Thoracic aorta (tissue), 2 donors: ENCODE results near the gene ATF6. TPM values are rescaled to one million over a fixed set of nuclear protein-coding genes. Genes with fewer than 3 reads are reported as not detected.
"Not testable (repeated sequence)": the region's sequence is repeated elsewhere in the genome, so short reads cannot be mapped to it uniquely, and the experiment has no call there.

Source experiments
- ATAC-seq: fragments of 150-250 bp; one replicate; pipeline ENCODE4 v1.8.0; 2017; ENCODE audit warnings: low read depth; ENCODE audit not compliant: insufficient number of reproducible peaks, low FRiP score
- DNase-seq: peaks from one replicate; pipeline ENCODE4 v3.0.0-alpha.2; 2020; ENCODE audit warnings: low spot score
- H3K27ac ChIP-seq, 2 donors: fragments of 200-600 bp; sonication (generic); 1 replicate in 1 of 2; 2 replicates in 1 of 2; pipeline ENCODE4 v1.5.1; 2016; ENCODE audit warnings: mild to moderate bottlenecking in 2 of 2, moderate library complexity in 2 of 2
- H3K27me3 ChIP-seq: fragments of 200-600 bp; sonication (generic); replicated peaks from 2 replicates; pipeline ENCODE4 v1.6.0; 2016; ENCODE audit warnings: mild to moderate bottlenecking; ENCODE audit not compliant: insufficient read depth
- H3K36me3 ChIP-seq: fragments of 200-600 bp; sonication (generic); one replicate; pipeline ENCODE4 v1.5.1; 2016
- H3K4me1 ChIP-seq, 2 donors: fragments of 200-600 bp; sonication (generic); 1 replicate in 1 of 2; 2 replicates in 1 of 2; pipeline versions ENCODE4 v1.5.1 to v1.6.0; 2016; ENCODE audit warnings: low read depth in 2 of 2, mild to moderate bottlenecking in 1 of 2; ENCODE audit not compliant: control insufficient read depth in 1 of 2
- H3K4me3 ChIP-seq: fragments of 200-600 bp; sonication (generic); 2 replicates; pipeline ENCODE4 v1.5.1; 2016; ENCODE audit warnings: mild to moderate bottlenecking
- H3K9me3 ChIP-seq: fragments of 200-600 bp; sonication (generic); 2 replicates; pipeline ENCODE4 v1.5.1; 2016
- total RNA-seq, 2 donors: library from RNA; depleted of rRNA; stranded (reverse); fragments of >200 nt; gene quantifications; one replicate each; pipeline versions ENCODE4 v1.1.0 to v1.2.3, GENCODE V29; 2016
- TF ChIP-seq, protein P1 (sequence below): fragments of 200-600 bp; sonication (generic); IDR thresholded peaks from one replicate; pipeline ENCODE4 v1.5.1; 2019; ENCODE audit warnings: antibody characterized with exemption

Gene ATF6
- total RNA-seq, 2 donors from 2014 or later = 26.9 to 37.6 TPM

GRCh38 chr1:161768986-161769672, 3.0 kb downstream of the ATF6 start:
- DNase-seq (no peak), ATAC-seq (no peak)
- Histone ChIP-seq H3K4me1 (peaks cover 25 to 27% of the 10 kb centered on the region in 2 donors), H3K27ac (no peak overlapping the region), H3K9me3 (no peaks in the 10 kb centered on the region), H3K36me3 (no peaks in the 10 kb centered on the region), H3K27me3 (no peaks in the 10 kb centered on the region), H3K4me3 (no peak overlapping the region)
- TF ChIP-seq, protein P1, sequence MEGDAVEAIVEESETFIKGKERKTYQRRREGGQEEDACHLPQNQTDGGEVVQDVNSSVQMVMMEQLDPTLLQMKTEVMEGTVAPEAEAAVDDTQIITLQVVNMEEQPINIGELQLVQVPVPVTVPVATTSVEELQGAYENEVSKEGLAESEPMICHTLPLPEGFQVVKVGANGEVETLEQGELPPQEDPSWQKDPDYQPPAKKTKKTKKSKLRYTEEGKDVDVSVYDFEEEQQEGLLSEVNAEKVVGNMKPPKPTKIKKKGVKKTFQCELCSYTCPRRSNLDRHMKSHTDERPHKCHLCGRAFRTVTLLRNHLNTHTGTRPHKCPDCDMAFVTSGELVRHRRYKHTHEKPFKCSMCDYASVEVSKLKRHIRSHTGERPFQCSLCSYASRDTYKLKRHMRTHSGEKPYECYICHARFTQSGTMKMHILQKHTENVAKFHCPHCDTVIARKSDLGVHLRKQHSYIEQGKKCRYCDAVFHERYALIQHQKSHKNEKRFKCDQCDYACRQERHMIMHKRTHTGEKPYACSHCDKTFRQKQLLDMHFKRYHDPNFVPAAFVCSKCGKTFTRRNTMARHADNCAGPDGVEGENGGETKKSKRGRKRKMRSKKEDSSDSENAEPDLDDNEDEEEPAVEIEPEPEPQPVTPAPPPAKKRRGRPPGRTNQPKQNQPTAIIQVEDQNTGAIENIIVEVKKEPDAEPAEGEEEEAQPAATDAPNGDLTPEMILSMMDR = no peak

- H3K27ac ChIP-seq, H3K27me3 ChIP-seq, H3K36me3 ChIP-seq, H3K9me3 ChIP-seq, ATAC-seq, H3K4me3 ChIP-seq, DNase-seq: not testable (repeated sequence)
- H3K4me1 ChIP-seq = peaks cover 25 to 27% of the 10 kb centered on the region in 2 donors
Measured at GRCh38 chr1:161769673-161770045, 3.5 kb downstream of the ATF6 start.

GRCh38 chr1:161770250-161770649, 4.1 kb downstream of the ATF6 start:
- no peak for DNase-seq
- no peaks in the 10 kb centered on the region for H3K9me3 ChIP-seq
- H3K4me3 ChIP-seq = no peak overlapping the region
- H3K27ac ChIP-seq = no peak overlapping the region
- peaks cover 25 to 27% of the 10 kb centered on the region in 2 donors for H3K4me1 ChIP-seq
- no peak for ATAC-seq
- H3K27me3 ChIP-seq = no peaks in the 10 kb centered on the region
- no peaks in the 10 kb centered on the region for H3K36me3 ChIP-seq
- TF ChIP-seq, protein P1 = no peak

- H3K9me3 ChIP-seq = no peaks in the 10 kb centered on the region
- no peaks in the 10 kb centered on the region for H3K36me3 ChIP-seq
- H3K4me3 ChIP-seq = no peak overlapping the region
- H3K27ac ChIP-seq = no peak overlapping the region
- TF ChIP-seq, protein P1 = no peak
- DNase-seq (no peak), ATAC-seq (no peak)
- peaks cover 27 to 28% of the 10 kb centered on the region in 2 donors for H3K4me1 ChIP-seq
- no peaks in the 10 kb centered on the region for H3K27me3 ChIP-seq
Measured at GRCh38 chr1:161771161-161771560, 5.0 kb downstream of the ATF6 start.

- ATAC-seq (no peak), DNase-seq (no peak)
- no peaks in the 10 kb centered on the region for H3K27me3 ChIP-seq
- TF ChIP-seq, protein P1 = no peak
- peaks cover 23 to 26% of the 10 kb centered on the region in 2 donors for H3K4me1 ChIP-seq
- H3K4me3 ChIP-seq = no peak overlapping the region
- no peaks in the 10 kb centered on the region for H3K36me3 ChIP-seq
- H3K27ac ChIP-seq = peak overlapping the region in 1 of 2 donors; percentile 13
- no peaks in the 10 kb centered on the region for H3K9me3 ChIP-seq
Measured at GRCh38 chr1:161771973-161772372, 5.9 kb downstream of the ATF6 start.

DNA sequence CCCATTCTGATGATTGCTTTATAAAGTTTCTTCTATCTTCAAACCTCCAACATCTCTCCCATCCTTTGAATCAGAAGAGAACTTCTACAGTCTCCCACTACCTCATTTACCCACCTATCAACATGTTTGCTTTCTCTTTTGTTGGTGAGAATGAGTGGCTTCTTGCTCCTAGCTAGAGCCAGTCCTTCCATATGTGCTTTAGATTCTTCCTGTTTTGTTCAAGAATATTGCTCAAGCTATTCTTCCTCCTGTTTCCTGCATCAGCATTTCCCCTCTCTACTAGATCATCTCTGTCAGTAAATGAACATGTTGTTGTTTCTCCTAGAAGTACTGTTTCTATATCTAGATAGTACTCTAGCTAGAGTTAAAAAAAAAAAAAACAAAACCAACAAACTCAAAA, 6.3 kb downstream of the ATF6 start:
- Histone ChIP-seq H3K27ac (peak overlapping the region in 1 of 2 donors; percentile 13), H3K9me3 (no peaks in the 10 kb centered on the region), H3K36me3 (no peaks in the 10 kb centered on the region), H3K4me1 (peaks cover 19 to 22% of the 10 kb centered on the region in 2 donors), H3K27me3 (no peaks in the 10 kb centered on the region), H3K4me3 (no peak overlapping the region)
- ATAC-seq (no peak), DNase-seq (no peak)
- TF ChIP-seq, protein P1 = no peak
